Measurements from ENCODE around the gene RAB11A. TPM values are rescaled to one million over a fixed set of nuclear protein-coding genes. Genes with fewer than 3 reads are reported as not detected.
"Not testable (repeated sequence)": the region's sequence is repeated elsewhere in the genome, so short reads cannot be mapped to it uniquely, and the experiment has no call there.

The RAB11A gene
- total RNA-seq, 1 experiment from 2014 or later = 139 TPM

GRCh38 chr15:65867244-65867643, 2.0 kb upstream of the RAB11A start:
- Mint-ChIP-seq H3K9me3 (ENCODE audit: unreplicated experiment) (no peaks in the 10 kb centered on the region), H3K4me3 (ENCODE audit: unreplicated experiment) (no peak overlapping the region), H3K36me3 (ENCODE audit: insufficient read depth, unreplicated experiment) (peaks cover 17% of the 10 kb centered on the region), H3K27ac (ENCODE audit: low read depth, unreplicated experiment) (no peak overlapping the region), H3K27me3 (ENCODE audit: insufficient read depth, unreplicated experiment) (no peaks in the 10 kb centered on the region), H3K4me1 (ENCODE audit: insufficient read depth, unreplicated experiment) (no peaks in the 10 kb centered on the region)
- ChIA-PET CTCF (interaction anchor here (0.6 to 3.3 kb wide), 3 partner anchors 10 to 345 kb away, joined by 4 to 19 read pairs (median 5); no protein-coding TSS in a partner anchor), POLR2A (interaction anchor here (4.6 kb wide), 1 partner anchor 16 kb away, joined by 19 read pairs; no protein-coding TSS in a partner anchor)
- no TSS peak for BruUV-seq (replicated peaks)
- DNase-seq (ENCODE audit: unreplicated experiment) = no peak
- TF ChIP-seq CTCF (IDR thresholded peaks at IDR 0.05; ENCODE audit: unreplicated experiment) = no peak
- intact Hi-C loops (cut with micrococcal nuclease) = loop anchor here (5.0 kb wide), 1 partner anchor 35 kb away; no protein-coding TSS in a partner anchor

GRCh38 chr15:65867933-65868332, 1.4 kb upstream of the RAB11A start:
- not testable (repeated sequence) for H3K4me1 Mint-ChIP-seq (ENCODE audit: insufficient read depth, unreplicated experiment); H3K9me3 Mint-ChIP-seq (ENCODE audit: unreplicated experiment); BruUV-seq (replicated peaks); H3K27me3 Mint-ChIP-seq (ENCODE audit: insufficient read depth, unreplicated experiment); DNase-seq (ENCODE audit: unreplicated experiment); H3K4me3 Mint-ChIP-seq (ENCODE audit: unreplicated experiment); H3K27ac Mint-ChIP-seq (ENCODE audit: low read depth, unreplicated experiment)
- ChIA-PET POLR2A (interaction anchor here (1.2 to 4.6 kb wide), 4 partner anchors 8 to 136 kb away, joined by 3 to 89 read pairs (median 40); partner anchors contain the start of gene DENND4A), CTCF (interaction anchor here (0.6 to 3.3 kb wide), 5 partner anchors 11 to 231 kb away, joined by 3 to 19 read pairs (median 3); no protein-coding TSS in a partner anchor)
- intact Hi-C loops (cut with micrococcal nuclease) = loop anchor here (5.0 kb wide), 1 partner anchor 36 kb away; no protein-coding TSS in a partner anchor
- peaks cover 17% of the 10 kb centered on the region for H3K36me3 Mint-ChIP-seq (ENCODE audit: insufficient read depth, unreplicated experiment)

- ChIA-PET CTCF (interaction anchor here (0.5 to 2.0 kb wide), 11 partner anchors 11 to 836 kb away, joined by 3 to 7 read pairs (median 4); no protein-coding TSS in a partner anchor), POLR2A (interaction anchor here (0.6 to 4.6 kb wide), 32 partner anchors 9 to 635 kb away, joined by 3 to 89 read pairs (median 4); partner anchors contain the start of genes DENND4A, DIS3L and INTS14)
- intact Hi-C loops (cut with micrococcal nuclease) = loop anchor here (1.0 to 5.0 kb wide), 2 partner anchors 36 to 257 kb away; partner anchors contain the start of gene INTS14
Observed at GRCh38 chr15:65868546-65869125, 655 bp upstream of the RAB11A start.

More at GRCh38 chr15:65868546-65869125, 655 bp upstream of the RAB11A start:
- TF ChIP-seq CTCF (IDR thresholded peaks at IDR 0.05; ENCODE audit: unreplicated experiment) = no peak
- peak overlapping the region; percentile 99 for H3K4me3 Mint-ChIP-seq (ENCODE audit: unreplicated experiment)
- H3K4me1 Mint-ChIP-seq (ENCODE audit: insufficient read depth, unreplicated experiment) = peaks cover 5% of the 10 kb centered on the region
- no peak for DNase-seq (ENCODE audit: unreplicated experiment)
- no peaks in the 10 kb centered on the region for H3K27me3 Mint-ChIP-seq (ENCODE audit: insufficient read depth, unreplicated experiment)
- no peaks in the 10 kb centered on the region for H3K9me3 Mint-ChIP-seq (ENCODE audit: unreplicated experiment)
- TSS peak; percentile 78 for BruUV-seq (replicated peaks)
- H3K27ac Mint-ChIP-seq (ENCODE audit: low read depth, unreplicated experiment) = peak overlapping the region; percentile 99
- peaks cover 17% of the 10 kb centered on the region for H3K36me3 Mint-ChIP-seq (ENCODE audit: insufficient read depth, unreplicated experiment)

Data from MCF 10A (cell line).